HEK293T (cell line): ENCODE results near the gene SKAP1.
"Not testable (repeated sequence)": the region's sequence is repeated elsewhere in the genome, so short reads cannot be mapped to it uniquely, and the experiment has no call there.

Source experiments
- FOXA1 ChIP-seq: fragments of 450-650 bp; IDR thresholded peaks from 2 replicates; pipeline ENCODE4 v1.6.1; 2016; ENCODE audit warnings: mild to moderate bottlenecking
- FOXK2 ChIP-seq: fragments of 450-650 bp; IDR thresholded peaks from 2 replicates; pipeline ENCODE4 v1.6.1; 2016; ENCODE audit warnings: mild to moderate bottlenecking
- FOXM1 ChIP-seq: fragments of 450-650 bp; IDR thresholded peaks from 2 replicates; pipeline ENCODE4 v1.6.1; 2017; ENCODE audit warnings: mild to moderate bottlenecking, borderline replicate concordance
- HDGF ChIP-seq: fragments of 450-650 bp; IDR thresholded peaks from 2 replicates; pipeline ENCODE4 v1.6.1; 2017; ENCODE audit warnings: antibody characterized with exemption, borderline replicate concordance
- PKNOX1 ChIP-seq: fragments of 450-650 bp; IDR thresholded peaks from 2 replicates; pipeline ENCODE4 v1.6.1; 2016
- SP1 ChIP-seq: fragments of 450-650 bp; IDR thresholded peaks from 2 replicates; pipeline ENCODE4 v1.6.1; 2017
- TARDBP ChIP-seq: fragments of 450-650 bp; IDR thresholded peaks from 2 replicates; pipeline ENCODE4 v1.6.1; 2016

GRCh38 chr17:48368967-48369366, 61.0 kb downstream of the SKAP1 start:
- TF ChIP-seq SP1, HDGF, PKNOX1, FOXA1, TARDBP, FOXK2, FOXM1: not testable (repeated sequence)
